Bronchus fibroblast of lung (primary cell): ENCODE results near the gene ITLN1. TPM values are rescaled to one million over a fixed set of nuclear protein-coding genes. Genes with fewer than 3 reads are reported as not detected.

Source experiments
- total RNA-seq: library from RNA; depleted of rRNA; stranded (reverse); fragments of >200 nt; gene quantifications from 2 replicates; pipeline ENCODE4 v1.2.3, GENCODE V29; 2015

The ITLN1 gene
- total RNA-seq: not detected in 2 replicates

GRCh38 chr1:160885042-160885441 is at the start of gene ITLN1:
TSS of gene ITLN1 (minus strand) at chr1:160885180. CDS start at chr1:160884877, 303 bp downstream.

GRCh38 chr1:160862203-160863060 is 22.5 kb downstream of the ITLN1 start, which contains the start of gene CD244:
TSS of gene CD244 (minus strand) at chr1:160862887. CDS start at chr1:160862677, 210 bp downstream.

Other genes with a start within 250 kb of the ITLN1 start
- not detected in 2 replicates for gene SLAMF1, start 238.1 kb downstream of the ITLN1 start, total RNA-seq
- not detected in 2 replicates for gene CD48, start 173.4 kb downstream of the ITLN1 start, total RNA-seq
- not detected in 2 replicates for gene SLAMF7, start 145.9 kb downstream of the ITLN1 start, total RNA-seq
- gene LY9, start 89.0 kb downstream of the ITLN1 start, total RNA-seq: not detected in 2 replicates
- not detected in 2 replicates for gene CD244, start 22.3 kb downstream of the ITLN1 start, total RNA-seq
- gene ITLN2, start 69.6 kb upstream of the ITLN1 start, total RNA-seq: not detected in 2 replicates
- 0.74 and 1.2 TPM in 2 replicates for gene F11R, start 136.0 kb upstream of the ITLN1 start, total RNA-seq
- 4.2 and 4.6 TPM in 2 replicates for gene TSTD1, start 153.8 kb upstream of the ITLN1 start, total RNA-seq
- 38.2 and 38.5 TPM in 2 replicates for gene USF1, start 160.8 kb upstream of the ITLN1 start, total RNA-seq
- not detected in 2 replicates for gene ARHGAP30, start 184.7 kb upstream of the ITLN1 start, total RNA-seq
- 0.17 TPM in 1 of 2 replicates, not detected in the other for gene NECTIN4, start 204.4 kb upstream of the ITLN1 start, total RNA-seq
- 1.8 and 2.9 TPM in 2 replicates for gene KLHDC9, start 213.2 kb upstream of the ITLN1 start, total RNA-seq
- 69.8 and 92.9 TPM in 2 replicates for gene PFDN2, start 232.9 kb upstream of the ITLN1 start, total RNA-seq
- gene NIT1, start 232.9 kb upstream of the ITLN1 start, total RNA-seq: 30.8 and 38.8 TPM in 2 replicates
- gene DEDD, start 247.5 kb upstream of the ITLN1 start, total RNA-seq: 25.2 and 32.0 TPM in 2 replicates